WERI-Rb-1 (cell line): Measurements from ENCODE around the gene CTTN.

Experiments used
- DNase-seq: peaks from one replicate; pipeline ENCODE4 v3.0.0-alpha.2; 2020
- H3K27ac ChIP-seq: fragments of 250-450 bp; sonication (Bioruptor Pico); 2 replicates; pipeline ENCODE4 v1.5.1; 2020; ENCODE audit warnings: mild to moderate bottlenecking, moderate library complexity
- H3K27me3 ChIP-seq: fragments of 250-450 bp; sonication (Bioruptor Pico); 2 replicates; pipeline ENCODE4 v1.5.1; 2021; ENCODE audit warnings: mild to moderate bottlenecking, low read depth, moderate library complexity; ENCODE audit not compliant: insufficient read depth, severe bottlenecking
- H3K36me3 ChIP-seq: fragments of 250-450 bp; sonication (Bioruptor Pico); 2 replicates; pipeline ENCODE4 v1.5.1; 2020; ENCODE audit warnings: mild to moderate bottlenecking, moderate library complexity
- H3K4me3 ChIP-seq: 2 replicates; pipeline ENCODE4 v1.5.1; 2011; ENCODE audit warnings: low read depth, mild to moderate bottlenecking, control low read depth, low read length
- H3K9me3 ChIP-seq: fragments of 250-450 bp; sonication (Bioruptor Pico); 2 replicates; pipeline ENCODE4 v1.5.1; 2021; ENCODE audit warnings: mild to moderate bottlenecking, moderate library complexity; ENCODE audit not compliant: severe bottlenecking
- CTCF ChIP-seq: IDR thresholded peaks from 2 replicates; pipeline ENCODE4 v1.5.1; 2011; ENCODE audit warnings: low read depth, mild to moderate bottlenecking, control low read depth, inconsistent platforms, low read length

The CTTN gene

GRCh38 chr11:70353329-70353728 is 45.0 kb upstream of the CTTN start:
- peaks cover 69% of the 10 kb centered on the region for H3K36me3 ChIP-seq
- H3K4me3 ChIP-seq, result no peak overlapping the region
- no peak for DNase-seq
- no peaks in the 10 kb centered on the region for H3K9me3 ChIP-seq
- no peak for TF ChIP-seq CTCF
- H3K27me3 ChIP-seq, result no peaks in the 10 kb centered on the region
- H3K27ac ChIP-seq, result no peak overlapping the region

- peaks cover 72% of the 10 kb centered on the region for H3K36me3 ChIP-seq
- no peaks in the 10 kb centered on the region for H3K27me3 ChIP-seq
- H3K9me3 ChIP-seq, result no peaks in the 10 kb centered on the region
- no peak for TF ChIP-seq CTCF
- DNase-seq, result no peak
- H3K27ac ChIP-seq, result no peak overlapping the region
- no peak overlapping the region for H3K4me3 ChIP-seq
These were observed 44.3 kb upstream of the CTTN start for GRCh38 chr11:70353900-70354568.

GRCh38 chr11:70354629-70355028 is 43.7 kb upstream of the CTTN start:
- Histone ChIP-seq H3K9me3 (no peaks in the 10 kb centered on the region), H3K27ac (no peak overlapping the region), H3K4me3 (no peak overlapping the region), H3K27me3 (no peaks in the 10 kb centered on the region), H3K36me3 (peaks cover 77% of the 10 kb centered on the region)
- no peak for DNase-seq
- no peak for TF ChIP-seq CTCF

GRCh38 chr11:70358753-70359152 is 39.6 kb upstream of the CTTN start:
- Histone ChIP-seq H3K27ac (no peak overlapping the region), H3K36me3 (peaks cover 87% of the 10 kb centered on the region), H3K9me3 (no peaks in the 10 kb centered on the region), H3K27me3 (no peaks in the 10 kb centered on the region), H3K4me3 (no peak overlapping the region)
- TF ChIP-seq CTCF, result no peak
- DNase-seq, result no peak

- H3K27ac ChIP-seq, result no peak overlapping the region
- H3K9me3 ChIP-seq, result no peaks in the 10 kb centered on the region
- no peak overlapping the region for H3K4me3 ChIP-seq
- H3K36me3 ChIP-seq, result peaks cover 87% of the 10 kb centered on the region
- no peaks in the 10 kb centered on the region for H3K27me3 ChIP-seq
- TF ChIP-seq CTCF, result no peak
- DNase-seq, result no peak
These were observed 38.7 kb upstream of the CTTN start for GRCh38 chr11:70359451-70360205.

GRCh38 chr11:70360211-70360610 is 38.1 kb upstream of the CTTN start:
- Histone ChIP-seq H3K9me3 (no peaks in the 10 kb centered on the region), H3K27me3 (no peaks in the 10 kb centered on the region), H3K4me3 (no peak overlapping the region), H3K27ac (no peak overlapping the region), H3K36me3 (peaks cover 87% of the 10 kb centered on the region)
- DNase-seq, result no peak
- no peak for TF ChIP-seq CTCF
